GM12873 (cell line): ENCODE results near the gene GSTM4.

ENCODE experiments used
- TF ChIP-seq, protein P1 (sequence below): IDR thresholded peaks from 2 replicates; pipeline ENCODE4 v1.5.1; 2012; ENCODE audit warnings: low read depth, mild to moderate bottlenecking, moderate library complexity, low read length, control low read depth; ENCODE audit not compliant: insufficient read depth; ENCODE audit errors: missing control alignments

The GSTM4 gene

DNA sequence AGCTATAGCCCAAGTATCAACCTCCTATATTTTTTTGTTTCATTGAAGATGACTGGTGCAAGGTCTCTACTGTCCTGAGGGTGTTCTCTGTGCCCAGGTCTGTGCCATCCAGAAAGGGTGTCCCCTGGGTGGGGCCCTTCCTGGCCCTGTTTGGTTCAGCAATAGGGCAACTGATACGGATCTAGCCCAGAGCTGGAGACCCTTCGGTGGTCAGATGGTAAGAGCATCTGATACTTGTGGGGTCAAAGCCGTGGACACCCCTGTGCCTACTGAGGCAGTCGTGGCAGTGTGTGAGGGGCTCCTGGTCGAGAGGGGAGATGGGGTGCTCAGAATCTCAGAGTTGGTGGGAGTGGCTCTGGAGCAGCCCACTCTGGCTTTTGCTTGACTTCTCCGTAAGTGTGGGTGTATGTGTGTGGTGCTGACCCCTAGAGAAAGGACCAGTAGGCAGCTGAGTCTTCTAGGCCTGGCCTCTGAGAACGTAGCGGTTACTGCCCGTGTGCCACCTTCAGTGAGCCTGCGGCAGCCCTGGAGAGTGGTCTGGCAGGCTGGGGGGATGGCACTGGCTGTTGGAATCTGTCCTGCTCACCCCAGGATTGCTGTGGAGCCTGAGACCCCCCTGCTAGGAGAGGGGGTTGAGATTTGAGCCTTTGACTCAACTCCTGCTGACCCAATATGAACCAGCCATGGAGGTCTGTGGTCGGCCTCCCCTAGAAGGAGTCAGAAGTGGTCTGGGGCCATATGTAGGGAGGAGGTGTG, 33.6 kb upstream of the GSTM4 start:
- TF ChIP-seq, protein P1, sequence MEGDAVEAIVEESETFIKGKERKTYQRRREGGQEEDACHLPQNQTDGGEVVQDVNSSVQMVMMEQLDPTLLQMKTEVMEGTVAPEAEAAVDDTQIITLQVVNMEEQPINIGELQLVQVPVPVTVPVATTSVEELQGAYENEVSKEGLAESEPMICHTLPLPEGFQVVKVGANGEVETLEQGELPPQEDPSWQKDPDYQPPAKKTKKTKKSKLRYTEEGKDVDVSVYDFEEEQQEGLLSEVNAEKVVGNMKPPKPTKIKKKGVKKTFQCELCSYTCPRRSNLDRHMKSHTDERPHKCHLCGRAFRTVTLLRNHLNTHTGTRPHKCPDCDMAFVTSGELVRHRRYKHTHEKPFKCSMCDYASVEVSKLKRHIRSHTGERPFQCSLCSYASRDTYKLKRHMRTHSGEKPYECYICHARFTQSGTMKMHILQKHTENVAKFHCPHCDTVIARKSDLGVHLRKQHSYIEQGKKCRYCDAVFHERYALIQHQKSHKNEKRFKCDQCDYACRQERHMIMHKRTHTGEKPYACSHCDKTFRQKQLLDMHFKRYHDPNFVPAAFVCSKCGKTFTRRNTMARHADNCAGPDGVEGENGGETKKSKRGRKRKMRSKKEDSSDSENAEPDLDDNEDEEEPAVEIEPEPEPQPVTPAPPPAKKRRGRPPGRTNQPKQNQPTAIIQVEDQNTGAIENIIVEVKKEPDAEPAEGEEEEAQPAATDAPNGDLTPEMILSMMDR: no peak

DNA sequence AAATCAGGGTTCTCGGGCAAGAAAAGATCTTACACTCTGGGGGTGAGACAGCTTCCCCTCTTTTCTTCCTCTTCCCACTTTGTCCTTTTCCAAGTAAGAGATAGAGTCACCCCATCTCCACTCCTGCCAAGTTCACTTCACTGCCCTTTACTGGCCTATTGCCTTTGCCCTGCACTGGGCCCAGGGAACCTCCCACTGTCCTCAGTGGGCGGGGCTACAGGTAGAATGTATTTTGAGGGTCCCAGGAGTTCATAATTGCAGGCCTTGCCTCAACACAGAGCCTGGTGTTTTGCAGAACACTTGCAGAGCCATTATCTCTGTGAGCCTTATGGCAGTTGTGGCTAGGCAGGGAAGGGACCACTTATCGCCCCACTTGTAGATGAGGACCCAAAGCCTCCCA, 33.0 kb upstream of the GSTM4 start:
- TF ChIP-seq, protein P1: no peak

DNA sequence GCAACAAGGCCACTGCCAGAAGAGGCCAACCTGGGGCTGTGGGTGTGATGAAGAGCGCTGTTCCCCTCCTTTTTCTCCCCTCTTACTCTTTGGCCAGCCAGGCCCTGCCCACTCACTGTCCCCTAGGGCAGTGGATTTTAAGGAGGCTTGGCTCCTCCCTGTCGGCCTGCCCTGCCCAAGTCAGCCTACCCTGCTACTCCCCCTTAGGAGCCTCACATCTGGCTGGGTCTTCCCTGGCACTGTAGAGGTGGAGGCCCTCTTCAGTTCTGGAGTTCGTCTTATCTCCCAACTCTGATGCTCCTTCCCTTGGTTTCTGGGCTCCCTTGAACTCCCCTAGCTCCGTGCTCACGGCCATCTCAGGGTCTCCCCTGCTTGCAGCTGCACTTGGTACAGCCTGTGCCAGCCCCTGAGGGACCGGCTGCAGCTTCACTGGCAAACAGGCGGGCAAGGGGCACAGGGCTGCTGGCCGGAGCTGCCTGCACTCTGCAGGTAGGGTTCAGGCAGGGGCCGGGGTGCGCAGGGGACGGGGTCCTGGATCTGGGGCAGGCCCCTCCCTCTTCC, 32.2 kb upstream of the GSTM4 start:
- TF ChIP-seq, protein P1: no peak

DNA sequence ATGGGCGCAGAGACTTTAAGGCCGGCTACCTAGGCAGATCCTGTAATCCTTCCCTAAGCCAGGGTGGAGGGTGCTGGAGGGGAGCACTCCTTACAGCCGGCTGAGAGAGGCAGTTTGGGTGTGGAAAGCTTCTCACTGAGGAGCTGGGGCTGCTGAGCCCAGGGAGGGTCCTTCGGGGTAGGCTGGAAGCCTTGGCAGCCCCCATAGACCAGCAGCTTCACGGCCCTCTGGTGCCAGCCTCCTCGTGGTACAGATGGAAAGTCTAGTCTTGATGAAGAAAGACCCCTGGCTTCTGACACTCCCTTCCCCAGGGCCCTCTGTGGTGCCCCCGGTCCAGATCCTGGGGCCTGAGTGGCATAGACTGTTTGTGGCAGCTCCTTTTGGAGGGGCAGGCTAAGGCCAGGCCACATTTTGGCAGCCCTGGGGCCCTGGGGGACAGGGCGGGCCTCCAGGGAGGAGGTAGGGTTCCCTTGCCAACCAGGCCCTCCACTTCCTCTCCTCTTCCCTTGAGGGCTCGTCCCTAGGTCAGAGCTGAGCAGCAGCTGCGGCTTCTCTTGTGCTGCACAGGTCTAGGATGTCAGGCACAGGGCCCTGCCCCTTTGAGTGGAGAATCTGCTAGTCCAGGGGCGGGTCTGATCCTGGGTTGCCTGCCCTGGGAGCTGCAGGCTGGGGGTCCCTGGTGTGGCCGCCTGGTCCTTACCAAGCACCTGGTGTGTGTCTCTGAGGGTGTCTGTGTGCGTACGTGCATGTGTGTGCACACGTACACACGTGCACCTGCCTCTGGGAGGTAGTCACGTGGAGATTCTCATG, 31.5 kb upstream of the GSTM4 start:
- TF ChIP-seq, protein P1: no peak

DNA sequence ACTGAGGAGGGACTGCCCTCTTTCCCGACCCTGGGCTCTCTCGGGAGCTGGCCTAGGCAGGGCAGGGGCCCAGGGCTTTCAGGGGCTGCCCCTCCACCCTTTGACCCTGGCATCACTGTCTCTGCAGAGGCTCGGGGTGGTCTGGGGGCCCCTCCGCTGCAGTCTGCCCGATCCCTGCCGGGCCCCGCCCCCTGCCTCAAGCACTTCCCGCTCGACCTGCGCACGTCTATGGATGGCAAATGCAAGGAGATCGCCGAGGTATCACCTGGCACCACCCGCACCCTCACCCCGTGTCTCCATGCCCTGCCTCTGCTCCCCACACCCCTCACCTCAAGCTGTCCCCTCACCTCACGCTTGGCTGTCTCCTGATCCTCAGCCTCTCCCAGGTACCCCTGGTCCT, 30.7 kb upstream of the GSTM4 start:
- TF ChIP-seq, protein P1: no peak

DNA sequence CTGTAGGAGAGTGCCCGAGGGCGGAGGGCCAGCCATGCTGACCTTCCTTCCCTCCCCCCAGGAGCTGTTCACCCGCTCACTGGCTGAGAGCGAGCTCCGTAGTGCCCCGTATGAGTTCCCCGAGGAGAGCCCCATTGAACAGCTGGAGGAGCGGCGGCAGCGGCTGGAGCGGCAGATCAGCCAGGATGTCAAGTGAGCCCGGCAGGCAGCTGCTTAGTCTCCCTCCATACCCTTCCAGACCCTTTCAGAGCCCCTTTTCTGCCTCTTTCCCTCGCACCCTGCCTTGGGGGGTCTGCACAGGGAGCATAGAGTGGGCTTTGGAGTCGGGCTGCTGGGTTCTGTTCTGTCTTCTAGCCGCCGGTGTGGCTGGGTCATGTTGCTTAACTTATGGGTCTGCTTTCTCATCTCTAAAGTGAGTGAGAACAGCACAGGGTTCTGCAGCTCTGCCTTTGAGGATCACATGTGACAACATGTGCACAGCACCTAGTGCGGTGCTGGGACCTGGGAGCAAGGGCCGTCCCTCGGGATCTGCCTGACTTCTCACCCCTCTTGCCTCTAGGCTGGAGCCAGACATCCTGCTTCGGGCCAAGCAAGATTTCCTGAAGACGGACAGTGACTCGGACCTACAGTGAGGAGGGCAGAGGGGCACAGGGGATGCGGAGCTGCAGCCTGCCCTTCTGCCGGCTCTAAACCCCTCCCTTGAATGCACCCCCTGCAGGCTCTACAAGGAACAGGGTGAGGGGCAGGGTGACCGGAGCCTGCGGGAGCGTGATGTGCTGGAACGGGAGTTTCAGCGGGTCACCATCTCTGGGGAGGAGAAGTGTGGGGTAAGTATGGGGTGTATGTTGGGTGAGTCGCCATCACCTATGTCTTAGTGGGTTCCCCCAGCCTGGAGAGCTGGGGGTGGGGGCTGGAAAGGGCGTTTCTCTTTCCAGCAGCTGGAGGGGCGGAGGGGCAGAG, 30.0 kb upstream of the GSTM4 start:
- TF ChIP-seq, protein P1: no peak
